Measurements from ENCODE around the gene TRIM39. TPM values are rescaled to one million over a fixed set of nuclear protein-coding genes. Genes with fewer than 3 reads are reported as not detected.

TRIM39 gene
- total and polyA plus RNA-seq, 9 of the 15 experiments (the other 6 are each of a cell fraction or from before 2014, with no cell fraction given), result 5.6 to 17.7 (median 12.8) TPM

GRCh38 chr6:30344868-30345671 is 18.3 kb downstream of the TRIM39 start, which contains the start of gene RPP21 (continued):
- TF ChIP-seq NR3C1 (CRISPR knock-in tag; IDR thresholded peaks at IDR 0.05) (no peak), ZNF609 (CRISPR knock-in tag; IDR thresholded peaks at IDR 0.05; ENCODE audit: borderline replicate concordance) (no peak), SP1 (CRISPR knock-in tag; IDR thresholded peaks at IDR 0.05) (peak; percentile 72), UBTF (IDR thresholded peaks at IDR 0.05; ENCODE audit: borderline replicate concordance in 1 of 2, low read depth in 2 of 2, low read length in 2 of 2) (peak in 1 of 2 experiments; percentile 38; a peak in 1 of 4 replicates), ZBTB12 (CRISPR knock-in tag; IDR thresholded peaks at IDR 0.05) (no peak), MXI1 (IDR thresholded peaks at IDR 0.05; ENCODE audit: low read depth, low read length) (peak; percentile 42; the same call in 1 of the 2 replicates), EP400 (IDR thresholded peaks at IDR 0.05) (peak; percentile 94), ATF1 (CRISPR knock-in tag; IDR thresholded peaks at IDR 0.05) (no peak), ATF1 (tag; IDR thresholded peaks at IDR 0.05) (peak; percentile 61), TAF9B (IDR thresholded peaks at IDR 0.05; ENCODE audit: partially characterized antibody) (peak; percentile 93), ATF2 (CRISPR knock-in tag; IDR thresholded peaks at IDR 0.05) (no peak), BCLAF1 (IDR thresholded peaks at IDR 0.05; ENCODE audit: borderline replicate concordance in 1 of 2, control insufficient read depth in 1 of 2, low read depth in 2 of 2, low read length in 1 of 2) (no peak), ZNF57 (CRISPR knock-in tag; IDR thresholded peaks at IDR 0.05) (no peak)
